Measurements from ENCODE around the gene SLC9A1. TPM values are rescaled to one million over a fixed set of nuclear protein-coding genes. Genes with fewer than 3 reads are reported as not detected.

Gene SLC9A1
- polyA plus RNA-seq, 3 donors = 4.5 to 14.2 (median 4.6) TPM

- TF ChIP-seq, protein P1, sequence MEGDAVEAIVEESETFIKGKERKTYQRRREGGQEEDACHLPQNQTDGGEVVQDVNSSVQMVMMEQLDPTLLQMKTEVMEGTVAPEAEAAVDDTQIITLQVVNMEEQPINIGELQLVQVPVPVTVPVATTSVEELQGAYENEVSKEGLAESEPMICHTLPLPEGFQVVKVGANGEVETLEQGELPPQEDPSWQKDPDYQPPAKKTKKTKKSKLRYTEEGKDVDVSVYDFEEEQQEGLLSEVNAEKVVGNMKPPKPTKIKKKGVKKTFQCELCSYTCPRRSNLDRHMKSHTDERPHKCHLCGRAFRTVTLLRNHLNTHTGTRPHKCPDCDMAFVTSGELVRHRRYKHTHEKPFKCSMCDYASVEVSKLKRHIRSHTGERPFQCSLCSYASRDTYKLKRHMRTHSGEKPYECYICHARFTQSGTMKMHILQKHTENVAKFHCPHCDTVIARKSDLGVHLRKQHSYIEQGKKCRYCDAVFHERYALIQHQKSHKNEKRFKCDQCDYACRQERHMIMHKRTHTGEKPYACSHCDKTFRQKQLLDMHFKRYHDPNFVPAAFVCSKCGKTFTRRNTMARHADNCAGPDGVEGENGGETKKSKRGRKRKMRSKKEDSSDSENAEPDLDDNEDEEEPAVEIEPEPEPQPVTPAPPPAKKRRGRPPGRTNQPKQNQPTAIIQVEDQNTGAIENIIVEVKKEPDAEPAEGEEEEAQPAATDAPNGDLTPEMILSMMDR (IDR thresholded peaks at IDR 0.05) = no peak
- Histone ChIP-seq H3K9ac (ENCODE audit: insufficient read depth, low read length, poor library complexity, severe bottlenecking) (no peak overlapping the region), H3K4me1 (ENCODE audit: control insufficient read depth in 1 of 2, insufficient read depth in 2 of 2, low read length in 2 of 2) (no peaks in the 10 kb centered on the region), H3K4me3 (replicated peaks in 1 of 3; ENCODE audit: low read depth in 2 of 3, low read length in 3 of 3) (no peak overlapping the region), H2AFZ (ENCODE audit: insufficient read depth, low read depth, low read length, poor library complexity, severe bottlenecking) (no peak overlapping the region), H3K9me3 (replicated peaks in 1 of 2; ENCODE audit: control insufficient read depth in 1 of 2, insufficient read depth in 1 of 2, low read length in 2 of 2) (no peaks in the 10 kb centered on the region), H3K79me2 (ENCODE audit: insufficient read depth, low read length) (no peaks in the 10 kb centered on the region), H4K20me1 (ENCODE audit: insufficient read depth, low read length) (no peaks in the 10 kb centered on the region), H3K36me3 (replicated peaks in 1 of 2; ENCODE audit: control insufficient read depth in 1 of 2, insufficient read depth in 2 of 2, low read length in 2 of 2) (no peaks in the 10 kb centered on the region), H3K27me3 (ENCODE audit: control insufficient read depth in 2 of 2, insufficient read depth in 2 of 2, low read length in 2 of 2) (no peaks in the 10 kb centered on the region), H3K27ac (ENCODE audit: low read depth in 1 of 2, low read length in 2 of 2) (no peak overlapping the region), H3K4me2 (replicated peaks; ENCODE audit: extremely low read depth, low read length, poor library complexity, severe bottlenecking) (no peak overlapping the region)
- intact Hi-C loops (cut with micrococcal nuclease) = no loop called here
- Mint-ChIP-seq H3K9me3 (no peaks in the 10 kb centered on the region), H3K36me3 (no peaks in the 10 kb centered on the region), H3K4me3 (no peak overlapping the region), H3K4me1 (no peaks in the 10 kb centered on the region), H3K27me3 (ENCODE audit: low read depth in 3 of 3) (peaks cover 3 to 7% (median 7%) of the 10 kb centered on the region in 3 donors), H3K27ac (peak overlapping the region in 1 of 7 donors; percentile 3)
- 78% methylated on average over 12 of the region's 13 CpGs for WGBS (ENCODE audit: insufficient coverage)
- DNase-seq = no peak
Observed at GRCh38 chr1:27057801-27058625, 96.9 kb downstream of the SLC9A1 start.

DNA sequence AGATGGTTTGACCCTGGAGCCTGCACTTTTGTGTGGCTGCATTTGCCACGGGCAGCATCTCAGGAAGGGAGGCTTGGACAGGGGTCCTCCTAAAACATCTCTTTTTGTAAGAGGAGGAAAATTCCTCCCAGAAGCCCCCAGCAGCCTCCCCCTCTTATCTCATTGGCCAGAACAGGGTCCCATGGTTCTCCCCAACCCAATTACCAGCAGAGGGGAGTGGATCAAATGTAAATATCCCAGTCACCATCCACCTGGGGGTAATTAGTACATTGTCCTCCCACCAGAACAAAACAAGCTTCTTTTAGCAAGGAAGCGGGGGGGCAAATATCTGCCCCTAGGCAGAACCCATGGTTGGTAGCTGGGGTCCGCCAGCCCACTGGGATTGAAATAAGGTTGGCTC, 97.5 kb downstream of the SLC9A1 start:
- intact Hi-C loops (cut with micrococcal nuclease) = no loop called here
- no peaks in the 10 kb centered on the region for H3K4me1 ChIP-seq (ENCODE audit: control insufficient read depth in 1 of 2, insufficient read depth in 2 of 2, low read length in 2 of 2)
- Mint-ChIP-seq H3K27ac (no peak overlapping the region), H3K36me3 (no peaks in the 10 kb centered on the region), H3K9me3 (peaks cover 0 to 2% (median 0%) of the 10 kb centered on the region in 7 donors), H3K4me3 (no peak overlapping the region), H3K27me3 (ENCODE audit: low read depth in 3 of 3) (peaks cover 3 to 7% (median 7%) of the 10 kb centered on the region in 3 donors), H3K4me1 (no peaks in the 10 kb centered on the region)
- no peaks in the 10 kb centered on the region for H3K27me3 ChIP-seq (ENCODE audit: control insufficient read depth in 2 of 2, insufficient read depth in 2 of 2, low read length in 2 of 2)
- no peak overlapping the region for H3K4me3 ChIP-seq (replicated peaks in 1 of 3; ENCODE audit: low read depth in 2 of 3, low read length in 3 of 3)
- H3K9me3 ChIP-seq (replicated peaks in 1 of 2; ENCODE audit: control insufficient read depth in 1 of 2, insufficient read depth in 1 of 2, low read length in 2 of 2) = no peaks in the 10 kb centered on the region
- no peak overlapping the region for H3K27ac ChIP-seq (ENCODE audit: low read depth in 1 of 2, low read length in 2 of 2)
- no peak overlapping the region for H3K4me2 ChIP-seq (replicated peaks; ENCODE audit: extremely low read depth, low read length, poor library complexity, severe bottlenecking)
- TF ChIP-seq, protein P1 (IDR thresholded peaks at IDR 0.05) = no peak
- H2AFZ ChIP-seq (ENCODE audit: insufficient read depth, low read depth, low read length, poor library complexity, severe bottlenecking) = no peak overlapping the region
- no peaks in the 10 kb centered on the region for H3K79me2 ChIP-seq (ENCODE audit: insufficient read depth, low read length)
- no peaks in the 10 kb centered on the region for H4K20me1 ChIP-seq (ENCODE audit: insufficient read depth, low read length)
- no peak for DNase-seq
- no peak overlapping the region for H3K9ac ChIP-seq (ENCODE audit: insufficient read depth, low read length, poor library complexity, severe bottlenecking)
- WGBS (ENCODE audit: insufficient coverage) = no CpG with 5 or more reads among the region's 3 CpGs
- no peaks in the 10 kb centered on the region for H3K36me3 ChIP-seq (replicated peaks in 1 of 2; ENCODE audit: control insufficient read depth in 1 of 2, insufficient read depth in 2 of 2, low read length in 2 of 2)
